ENCODE results near the gene TPCN2. TPM values are rescaled to one million over a fixed set of nuclear protein-coding genes. Genes with fewer than 3 reads are reported as not detected.

The TPCN2 gene
- total and polyA plus RNA-seq, 4 donors: 6.4 to 20.8 (median 12.1) TPM

DNA sequence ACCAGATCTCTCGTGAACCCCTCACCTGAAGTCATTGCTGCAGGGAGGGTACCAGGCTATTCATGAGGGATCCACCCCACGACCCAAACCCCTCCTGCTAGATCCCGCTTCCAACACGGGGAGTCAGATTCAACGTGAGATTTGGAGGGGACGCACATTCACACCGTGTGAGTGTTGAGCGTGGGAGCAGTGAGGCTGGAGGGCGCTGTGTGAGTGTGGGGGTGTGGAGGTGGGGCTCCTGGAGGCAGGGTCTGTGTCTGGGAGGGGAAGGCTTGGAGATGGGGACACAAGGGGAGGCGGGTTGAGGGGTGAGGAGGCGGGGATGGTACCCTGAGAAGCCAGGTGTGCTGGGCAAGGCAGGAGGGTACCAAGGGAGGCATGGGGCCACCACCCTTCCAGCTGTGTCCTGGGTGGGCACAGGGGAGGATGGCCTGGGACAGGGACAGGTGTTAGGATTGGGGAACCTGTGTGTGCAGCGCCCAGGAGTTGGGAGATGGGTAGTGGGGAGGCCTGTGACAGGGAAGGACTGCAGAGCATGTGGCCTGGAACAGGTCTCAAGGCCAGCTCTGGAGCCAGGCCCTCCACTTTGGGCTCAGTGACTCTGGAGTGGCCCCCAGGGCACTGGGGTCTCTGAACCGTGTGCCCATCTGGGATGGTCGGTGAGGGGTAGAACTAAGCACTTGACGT is 13.6 kb downstream of the TPCN2 start:
- Histone ChIP-seq H3K27me3 (ENCODE audit: control insufficient read depth in 4 of 4, insufficient read depth in 4 of 4, low read length in 3 of 4) (no peaks in the 10 kb centered on the region), H3K27ac (ENCODE audit: low read depth in 1 of 2, low read length in 2 of 2) (no peak overlapping the region), H3K36me3 (ENCODE audit: control insufficient read depth in 4 of 4, insufficient read depth in 3 of 4, low read depth in 1 of 4, low read length in 3 of 4) (peaks cover 5 to 57% (median 8%) of the 10 kb centered on the region in 4 donors), H3K4me1 (ENCODE audit: control insufficient read depth in 4 of 4, insufficient read depth in 4 of 4, low read length in 3 of 4) (no peaks in the 10 kb centered on the region), H3K4me3 (ENCODE audit: low read depth in 1 of 3, low read length in 3 of 3) (no peak overlapping the region), H3K9ac (ENCODE audit: low read depth in 1 of 2, low read length in 2 of 2) (no peak overlapping the region), H3K9me3 (ENCODE audit: control insufficient read depth in 4 of 4, low read length in 3 of 4) (no peaks in the 10 kb centered on the region)
- 89% methylated on average over 15 of the region's 15 CpGs for WGBS
- TF ChIP-seq, protein P1, sequence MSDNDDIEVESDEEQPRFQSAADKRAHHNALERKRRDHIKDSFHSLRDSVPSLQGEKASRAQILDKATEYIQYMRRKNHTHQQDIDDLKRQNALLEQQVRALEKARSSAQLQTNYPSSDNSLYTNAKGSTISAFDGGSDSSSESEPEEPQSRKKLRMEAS (IDR thresholded peaks at IDR 0.05): no peak
- TF ChIP-seq SP1 (IDR thresholded peaks at IDR 0.05): no peak
- TF ChIP-seq RAD21 (IDR thresholded peaks at IDR 0.05): no peak
- TF ChIP-seq YY1 (IDR thresholded peaks at IDR 0.05): no peak
- TF ChIP-seq, protein P2, sequence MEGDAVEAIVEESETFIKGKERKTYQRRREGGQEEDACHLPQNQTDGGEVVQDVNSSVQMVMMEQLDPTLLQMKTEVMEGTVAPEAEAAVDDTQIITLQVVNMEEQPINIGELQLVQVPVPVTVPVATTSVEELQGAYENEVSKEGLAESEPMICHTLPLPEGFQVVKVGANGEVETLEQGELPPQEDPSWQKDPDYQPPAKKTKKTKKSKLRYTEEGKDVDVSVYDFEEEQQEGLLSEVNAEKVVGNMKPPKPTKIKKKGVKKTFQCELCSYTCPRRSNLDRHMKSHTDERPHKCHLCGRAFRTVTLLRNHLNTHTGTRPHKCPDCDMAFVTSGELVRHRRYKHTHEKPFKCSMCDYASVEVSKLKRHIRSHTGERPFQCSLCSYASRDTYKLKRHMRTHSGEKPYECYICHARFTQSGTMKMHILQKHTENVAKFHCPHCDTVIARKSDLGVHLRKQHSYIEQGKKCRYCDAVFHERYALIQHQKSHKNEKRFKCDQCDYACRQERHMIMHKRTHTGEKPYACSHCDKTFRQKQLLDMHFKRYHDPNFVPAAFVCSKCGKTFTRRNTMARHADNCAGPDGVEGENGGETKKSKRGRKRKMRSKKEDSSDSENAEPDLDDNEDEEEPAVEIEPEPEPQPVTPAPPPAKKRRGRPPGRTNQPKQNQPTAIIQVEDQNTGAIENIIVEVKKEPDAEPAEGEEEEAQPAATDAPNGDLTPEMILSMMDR (IDR thresholded peaks at IDR 0.05; ENCODE audit: low read depth, low read length, missing input control): no peak
- no peak for TF ChIP-seq JUND (IDR thresholded peaks at IDR 0.05)
- no peak for TF ChIP-seq TAF1 (conservative IDR thresholded peaks at IDR 0.05)
- no peak for TF ChIP-seq RXRA (IDR thresholded peaks at IDR 0.05)
- no peak for DNase-seq (ENCODE audit: low spot score)

DNA sequence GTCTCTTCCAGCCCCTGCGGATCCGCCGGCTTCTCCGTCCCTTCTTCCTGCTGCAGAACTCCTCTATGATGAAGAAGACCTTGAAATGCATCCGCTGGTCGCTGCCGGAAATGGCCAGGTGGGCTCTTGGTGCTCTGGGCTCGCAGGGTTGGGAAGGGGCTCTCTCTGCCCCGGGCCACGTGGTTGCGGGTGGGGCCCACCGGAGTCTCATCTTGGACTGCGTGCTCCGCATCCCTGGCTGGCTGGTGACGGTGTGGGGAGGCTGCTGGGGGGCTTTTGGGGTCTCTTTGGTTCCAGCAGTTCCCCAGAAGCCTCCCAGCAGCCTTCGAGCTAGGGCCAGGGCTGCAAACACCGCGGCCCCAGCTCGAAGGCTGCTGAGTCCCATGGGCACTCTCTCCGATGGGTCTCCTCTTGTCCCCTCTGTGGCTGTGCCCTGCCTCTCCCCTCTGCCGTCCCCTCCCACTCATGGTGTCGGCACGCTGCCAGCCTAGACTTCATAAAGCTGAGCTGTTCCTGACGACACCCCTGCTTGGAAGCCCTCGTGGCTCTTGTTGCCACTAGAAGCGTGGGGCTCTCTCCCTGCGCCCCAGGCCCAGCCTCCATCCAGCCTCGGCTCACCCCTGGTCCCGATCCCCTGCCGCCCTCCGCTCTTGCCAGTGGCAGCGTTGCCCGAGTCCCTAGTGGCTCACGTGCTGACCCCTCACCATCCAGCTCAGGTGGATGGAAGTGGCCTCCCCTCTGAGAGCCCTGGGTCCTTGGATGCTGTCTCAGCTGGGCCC is 14.3 kb downstream of the TPCN2 start:
- peaks cover 7 to 56% (median 10%) of the 10 kb centered on the region in 4 donors for H3K36me3 ChIP-seq (ENCODE audit: control insufficient read depth in 4 of 4, insufficient read depth in 3 of 4, low read depth in 1 of 4, low read length in 3 of 4)
- no peaks in the 10 kb centered on the region for H3K27me3 ChIP-seq (ENCODE audit: control insufficient read depth in 4 of 4, insufficient read depth in 4 of 4, low read length in 3 of 4)
- no peaks in the 10 kb centered on the region for H3K4me1 ChIP-seq (ENCODE audit: control insufficient read depth in 4 of 4, insufficient read depth in 4 of 4, low read length in 3 of 4)
- H3K9ac ChIP-seq (ENCODE audit: low read depth in 1 of 2, low read length in 2 of 2): no peak overlapping the region
- no peak for TF ChIP-seq GABPA (IDR thresholded peaks at IDR 0.05 in 1 of 2, conservative IDR thresholded peaks at IDR 0.05 in 1 of 2)
- TF ChIP-seq, protein P1 (IDR thresholded peaks at IDR 0.05): no peak
- no peak for TF ChIP-seq FOXA2 (IDR thresholded peaks at IDR 0.05)
- TF ChIP-seq, protein P2 (IDR thresholded peaks at IDR 0.05; ENCODE audit: low read depth, low read length, missing input control): no peak
- TF ChIP-seq, protein P3, sequence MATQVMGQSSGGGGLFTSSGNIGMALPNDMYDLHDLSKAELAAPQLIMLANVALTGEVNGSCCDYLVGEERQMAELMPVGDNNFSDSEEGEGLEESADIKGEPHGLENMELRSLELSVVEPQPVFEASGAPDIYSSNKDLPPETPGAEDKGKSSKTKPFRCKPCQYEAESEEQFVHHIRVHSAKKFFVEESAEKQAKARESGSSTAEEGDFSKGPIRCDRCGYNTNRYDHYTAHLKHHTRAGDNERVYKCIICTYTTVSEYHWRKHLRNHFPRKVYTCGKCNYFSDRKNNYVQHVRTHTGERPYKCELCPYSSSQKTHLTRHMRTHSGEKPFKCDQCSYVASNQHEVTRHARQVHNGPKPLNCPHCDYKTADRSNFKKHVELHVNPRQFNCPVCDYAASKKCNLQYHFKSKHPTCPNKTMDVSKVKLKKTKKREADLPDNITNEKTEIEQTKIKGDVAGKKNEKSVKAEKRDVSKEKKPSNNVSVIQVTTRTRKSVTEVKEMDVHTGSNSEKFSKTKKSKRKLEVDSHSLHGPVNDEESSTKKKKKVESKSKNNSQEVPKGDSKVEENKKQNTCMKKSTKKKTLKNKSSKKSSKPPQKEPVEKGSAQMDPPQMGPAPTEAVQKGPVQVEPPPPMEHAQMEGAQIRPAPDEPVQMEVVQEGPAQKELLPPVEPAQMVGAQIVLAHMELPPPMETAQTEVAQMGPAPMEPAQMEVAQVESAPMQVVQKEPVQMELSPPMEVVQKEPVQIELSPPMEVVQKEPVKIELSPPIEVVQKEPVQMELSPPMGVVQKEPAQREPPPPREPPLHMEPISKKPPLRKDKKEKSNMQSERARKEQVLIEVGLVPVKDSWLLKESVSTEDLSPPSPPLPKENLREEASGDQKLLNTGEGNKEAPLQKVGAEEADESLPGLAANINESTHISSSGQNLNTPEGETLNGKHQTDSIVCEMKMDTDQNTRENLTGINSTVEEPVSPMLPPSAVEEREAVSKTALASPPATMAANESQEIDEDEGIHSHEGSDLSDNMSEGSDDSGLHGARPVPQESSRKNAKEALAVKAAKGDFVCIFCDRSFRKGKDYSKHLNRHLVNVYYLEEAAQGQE (IDR thresholded peaks at IDR 0.05): no peak
- TF ChIP-seq RAD21 (IDR thresholded peaks at IDR 0.05): no peak
- TF ChIP-seq NR2F2 (IDR thresholded peaks at IDR 0.05): no peak
- no peak for TF ChIP-seq YY1 (IDR thresholded peaks at IDR 0.05)
- TF ChIP-seq JUND (IDR thresholded peaks at IDR 0.05): no peak
- TF ChIP-seq HNF4G (IDR thresholded peaks at IDR 0.05): no peak
- TF ChIP-seq, protein P4, sequence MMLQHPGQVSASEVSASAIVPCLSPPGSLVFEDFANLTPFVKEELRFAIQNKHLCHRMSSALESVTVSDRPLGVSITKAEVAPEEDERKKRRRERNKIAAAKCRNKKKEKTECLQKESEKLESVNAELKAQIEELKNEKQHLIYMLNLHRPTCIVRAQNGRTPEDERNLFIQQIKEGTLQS (IDR thresholded peaks at IDR 0.05): no peak
- TF ChIP-seq, protein P5, sequence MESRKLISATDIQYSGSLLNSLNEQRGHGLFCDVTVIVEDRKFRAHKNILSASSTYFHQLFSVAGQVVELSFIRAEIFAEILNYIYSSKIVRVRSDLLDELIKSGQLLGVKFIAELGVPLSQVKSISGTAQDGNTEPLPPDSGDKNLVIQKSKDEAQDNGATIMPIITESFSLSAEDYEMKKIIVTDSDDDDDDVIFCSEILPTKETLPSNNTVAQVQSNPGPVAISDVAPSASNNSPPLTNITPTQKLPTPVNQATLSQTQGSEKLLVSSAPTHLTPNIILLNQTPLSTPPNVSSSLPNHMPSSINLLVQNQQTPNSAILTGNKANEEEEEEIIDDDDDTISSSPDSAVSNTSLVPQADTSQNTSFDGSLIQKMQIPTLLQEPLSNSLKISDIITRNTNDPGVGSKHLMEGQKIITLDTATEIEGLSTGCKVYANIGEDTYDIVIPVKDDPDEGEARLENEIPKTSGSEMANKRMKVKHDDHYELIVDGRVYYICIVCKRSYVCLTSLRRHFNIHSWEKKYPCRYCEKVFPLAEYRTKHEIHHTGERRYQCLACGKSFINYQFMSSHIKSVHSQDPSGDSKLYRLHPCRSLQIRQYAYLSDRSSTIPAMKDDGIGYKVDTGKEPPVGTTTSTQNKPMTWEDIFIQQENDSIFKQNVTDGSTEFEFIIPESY (IDR thresholded peaks at IDR 0.05): no peak
- TF ChIP-seq EGR1 (IDR thresholded peaks at IDR 0.05; ENCODE audit: low read depth in 2 of 2): no peak
- no peak for TF ChIP-seq FOXA1 (IDR thresholded peaks at IDR 0.05)
- no peak for TF ChIP-seq RXRA (IDR thresholded peaks at IDR 0.05)
- no peaks in the 10 kb centered on the region for H3K9me3 ChIP-seq (ENCODE audit: control insufficient read depth in 4 of 4, low read length in 3 of 4)
- no peak overlapping the region for H3K27ac ChIP-seq (ENCODE audit: low read depth in 1 of 2, low read length in 2 of 2)
- no peak overlapping the region for H3K4me3 ChIP-seq (ENCODE audit: low read depth in 1 of 3, low read length in 3 of 3)
- WGBS: 97% methylated on average over 34 of the region's 34 CpGs
- DNase-seq (ENCODE audit: low spot score): no peak
